Epithelial cell of proximal tubule (primary cell): ENCODE results near the gene CPNE6. TPM values are rescaled to one million over a fixed set of nuclear protein-coding genes. Genes with fewer than 3 reads are reported as not detected.
"Not testable (repeated sequence)": the region's sequence is repeated elsewhere in the genome, so short reads cannot be mapped to it uniquely, and the experiment has no call there.

ENCODE experiments used
- DNase-seq: peaks from one replicate; pipeline ENCODE4 v3.0.0-alpha.2; 2011; ENCODE audit warnings: low read depth
- H3K4me3 ChIP-seq: 2 replicates; pipeline ENCODE4 v1.5.1; 2011; ENCODE audit warnings: low read depth, mild to moderate bottlenecking, low read length
- total RNA-seq: library from RNA; depleted of rRNA; stranded (reverse); fragments of >200 nt; gene quantifications from 2 replicates; pipeline ENCODE4 v1.2.3, GENCODE V29; 2015
- TF ChIP-seq, protein P1 (sequence below): conservative IDR thresholded peaks from 2 replicates; pipeline ENCODE4 v1.5.1; 2012; ENCODE audit warnings: low read depth, mild to moderate bottlenecking, low read length

The CPNE6 gene
- total RNA-seq, 1 donor from 2014 or later: not detected

DNA sequence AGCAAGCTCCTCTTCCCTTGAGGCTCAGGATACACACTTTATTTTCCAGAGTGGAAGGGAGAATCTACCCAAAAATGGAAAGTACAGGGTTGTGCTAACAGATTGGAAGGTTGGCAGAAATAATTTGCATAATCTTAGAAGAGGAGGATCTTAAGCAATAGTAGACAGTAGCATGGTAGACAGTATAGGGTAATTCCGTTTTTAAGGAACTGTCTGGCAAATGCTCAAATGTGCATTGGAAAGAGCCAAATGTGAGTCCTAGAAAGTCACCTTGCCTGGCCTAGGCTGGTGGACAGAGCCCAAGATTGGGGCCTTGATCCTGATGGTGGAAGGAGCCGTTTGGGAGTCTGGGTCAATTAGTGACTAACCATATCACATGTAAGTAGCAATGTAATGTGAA, 32.7 kb upstream of the CPNE6 start:
- TF ChIP-seq, protein P1, sequence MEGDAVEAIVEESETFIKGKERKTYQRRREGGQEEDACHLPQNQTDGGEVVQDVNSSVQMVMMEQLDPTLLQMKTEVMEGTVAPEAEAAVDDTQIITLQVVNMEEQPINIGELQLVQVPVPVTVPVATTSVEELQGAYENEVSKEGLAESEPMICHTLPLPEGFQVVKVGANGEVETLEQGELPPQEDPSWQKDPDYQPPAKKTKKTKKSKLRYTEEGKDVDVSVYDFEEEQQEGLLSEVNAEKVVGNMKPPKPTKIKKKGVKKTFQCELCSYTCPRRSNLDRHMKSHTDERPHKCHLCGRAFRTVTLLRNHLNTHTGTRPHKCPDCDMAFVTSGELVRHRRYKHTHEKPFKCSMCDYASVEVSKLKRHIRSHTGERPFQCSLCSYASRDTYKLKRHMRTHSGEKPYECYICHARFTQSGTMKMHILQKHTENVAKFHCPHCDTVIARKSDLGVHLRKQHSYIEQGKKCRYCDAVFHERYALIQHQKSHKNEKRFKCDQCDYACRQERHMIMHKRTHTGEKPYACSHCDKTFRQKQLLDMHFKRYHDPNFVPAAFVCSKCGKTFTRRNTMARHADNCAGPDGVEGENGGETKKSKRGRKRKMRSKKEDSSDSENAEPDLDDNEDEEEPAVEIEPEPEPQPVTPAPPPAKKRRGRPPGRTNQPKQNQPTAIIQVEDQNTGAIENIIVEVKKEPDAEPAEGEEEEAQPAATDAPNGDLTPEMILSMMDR: no peak
- no peak for DNase-seq
- no peak overlapping the region for H3K4me3 ChIP-seq

DNA sequence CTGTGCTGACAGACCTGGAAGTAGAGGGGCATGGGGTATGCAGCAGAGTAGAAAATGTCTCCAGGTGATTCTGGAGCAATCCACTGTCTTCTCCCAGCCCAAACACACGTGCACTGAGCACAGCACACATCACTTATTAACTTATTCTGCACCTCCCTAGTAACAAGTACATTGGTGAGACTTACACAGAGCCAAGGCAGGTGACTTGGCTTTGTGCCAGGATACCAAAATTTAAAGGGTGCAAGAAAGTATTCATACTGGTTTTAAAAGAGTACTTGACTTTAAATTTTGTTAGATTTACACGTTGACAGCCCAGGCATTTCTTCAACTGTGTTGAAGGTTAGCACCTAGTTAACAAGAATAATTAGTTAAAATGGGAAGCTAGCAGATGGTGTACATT, 30.7 kb upstream of the CPNE6 start:
- TF ChIP-seq, protein P1: no peak
- DNase-seq: no peak

DNA sequence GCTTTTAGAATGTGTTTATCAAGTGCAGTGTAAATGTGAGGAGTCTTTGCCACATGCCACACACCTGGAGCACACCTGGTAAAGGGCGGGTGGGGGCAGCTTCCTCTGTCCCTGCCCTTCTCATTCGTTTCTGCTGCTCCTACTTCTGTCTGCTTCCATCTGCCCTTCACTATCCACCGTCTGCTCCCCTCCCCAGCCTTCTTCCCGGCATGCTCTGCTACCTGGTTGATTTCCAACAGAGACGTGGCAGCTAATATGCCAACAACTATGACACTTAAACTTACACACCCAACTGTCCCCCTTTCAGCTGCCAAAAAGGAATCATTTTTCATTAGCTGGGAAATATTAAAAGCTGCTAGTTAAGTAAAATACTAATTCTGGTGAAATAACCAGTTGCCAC, 28.6 kb upstream of the CPNE6 start:
- TF ChIP-seq, protein P1: no peak
- no peak for DNase-seq
- no peak overlapping the region for H3K4me3 ChIP-seq

More for the DNA sequence above, 30.7 kb upstream of the CPNE6 start:
- H3K4me3 ChIP-seq: no peak overlapping the region

DNA sequence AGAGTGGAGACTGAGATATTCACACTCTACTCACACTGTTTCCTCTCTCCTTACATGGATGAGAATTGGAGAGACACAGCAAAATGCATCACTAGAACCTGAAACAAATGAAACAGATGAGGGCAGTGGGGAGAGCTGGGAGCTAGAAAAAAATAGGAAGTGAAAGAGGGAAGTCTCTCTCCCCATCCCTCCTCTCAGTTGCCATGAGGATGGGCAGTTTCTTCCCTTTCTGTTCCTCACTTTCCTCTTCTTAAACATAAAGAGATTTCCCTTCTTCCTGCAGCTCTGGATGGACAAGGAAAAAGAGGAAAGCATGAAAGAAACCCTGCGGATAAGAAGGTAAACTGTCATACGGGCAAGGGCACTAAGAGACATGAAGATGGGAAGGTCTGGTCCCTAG, 22.4 kb upstream of the CPNE6 start:
- DNase-seq: not testable (repeated sequence)

DNA sequence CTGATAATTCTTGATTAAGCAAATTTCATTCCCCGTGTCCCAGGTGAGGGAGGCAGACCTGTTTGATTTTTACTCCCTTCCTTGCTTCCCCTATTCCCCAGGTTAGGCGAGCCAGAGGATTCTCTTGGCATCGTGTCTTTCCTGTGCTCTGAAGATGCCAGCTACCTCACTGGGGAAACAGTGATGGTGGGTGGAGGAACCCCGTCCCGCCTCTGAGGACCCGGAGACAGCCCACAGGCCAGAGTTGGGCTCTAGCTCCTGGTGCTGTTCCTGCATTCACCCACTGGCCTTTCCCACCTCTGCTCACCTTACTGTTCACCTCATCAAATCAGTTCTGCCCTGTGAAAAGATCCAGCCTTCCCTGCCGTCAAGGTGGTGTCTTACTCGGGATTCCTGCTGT, 20.6 kb upstream of the CPNE6 start:
- H3K4me3 ChIP-seq, DNase-seq: not testable (repeated sequence)

More for the DNA sequence above, 22.4 kb upstream of the CPNE6 start:
- not testable (repeated sequence) for H3K4me3 ChIP-seq

DNA sequence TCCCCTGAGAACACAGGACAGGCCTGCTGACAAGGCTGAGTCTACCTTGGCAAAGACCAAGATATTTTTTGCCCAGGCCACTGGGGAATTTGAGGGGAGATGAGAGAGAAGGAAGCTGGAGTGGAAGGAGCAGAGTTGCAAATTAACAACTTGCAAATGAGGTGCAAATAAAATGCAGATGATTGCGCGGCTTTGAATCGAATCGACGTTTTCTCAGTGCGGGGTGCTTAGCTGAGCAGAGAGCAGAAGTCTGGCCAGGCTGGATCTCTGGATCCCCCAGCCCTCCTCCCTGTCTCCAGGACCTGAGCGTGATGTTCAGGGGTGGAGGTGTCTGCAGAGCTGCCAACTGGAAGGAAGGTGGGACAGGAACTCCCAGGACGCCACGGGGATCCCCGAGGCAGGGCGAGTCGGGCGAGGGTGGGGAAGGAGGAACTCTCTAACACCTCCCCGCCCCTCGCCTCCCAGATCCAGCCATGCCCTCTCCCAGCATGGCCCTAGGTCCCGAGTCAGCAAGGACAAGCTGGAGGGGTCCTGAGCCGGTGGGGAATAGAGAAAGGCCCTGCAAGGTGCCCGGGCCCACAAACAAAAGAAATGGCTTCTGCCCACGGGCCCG, 20.1 kb upstream of the CPNE6 start:
- H3K4me3 ChIP-seq: peak overlapping the region; percentile 60
- DNase-seq: no peak
- TF ChIP-seq, protein P1: no peak

DNA sequence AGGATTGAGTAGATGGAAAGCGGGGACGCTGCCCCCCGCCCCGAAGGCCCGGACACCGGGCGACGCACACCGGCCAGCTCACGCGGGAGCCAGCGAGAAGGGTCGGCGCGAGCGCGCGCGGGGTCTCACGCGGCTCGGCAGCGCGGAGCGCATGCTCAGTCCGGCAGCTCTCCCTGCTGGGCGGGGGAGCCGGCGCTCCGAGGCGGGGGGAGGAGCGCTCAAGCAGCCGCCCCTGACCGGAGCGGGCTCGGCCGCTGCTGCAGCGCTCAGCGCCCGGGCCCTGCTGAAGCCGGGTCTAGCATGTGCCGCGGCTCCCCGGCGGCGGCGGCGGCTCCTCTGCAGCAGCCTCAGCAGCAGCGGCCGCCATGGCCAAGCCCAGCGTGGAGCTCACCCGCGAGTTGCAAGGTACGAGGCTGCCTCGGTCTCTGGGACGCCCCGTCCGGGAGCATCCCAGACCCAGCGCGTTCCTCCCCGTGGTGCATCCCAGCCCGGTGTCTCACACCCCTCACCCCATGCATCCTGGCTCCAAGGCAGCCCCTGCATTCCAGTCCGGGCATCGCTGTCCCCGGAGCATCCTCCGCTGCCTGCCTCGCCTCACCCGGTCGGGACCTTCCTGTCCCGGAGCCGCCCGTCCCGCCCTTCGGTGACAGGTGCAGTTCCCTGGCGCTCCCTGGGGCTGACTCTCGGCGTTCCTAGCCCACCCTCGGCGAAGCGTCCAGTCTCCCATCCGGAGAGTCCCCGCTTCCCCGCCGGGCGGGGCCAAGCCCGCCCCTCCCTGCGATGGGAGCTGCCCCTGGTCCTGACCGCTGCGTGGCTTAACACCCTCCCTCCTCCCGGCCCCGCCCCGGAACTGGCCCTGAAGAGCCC, 19.3 kb upstream of the CPNE6 start, which contains the start of gene CARMIL3:
CARMIL3 (plus strand) TSS at position 221 of the 867 bp plus-strand sequence; CDS start at position 366, 145 bp downstream.
- no peak for DNase-seq
- TF ChIP-seq, protein P1: no peak
- H3K4me3 ChIP-seq: peak within 1 kb of the TSS; percentile 60
